Measurements from ENCODE around the gene OLFML2A.

GRCh38 chr9:124766326-124766725, 10.6 kb upstream of the OLFML2A start:
- no peak for TF ChIP-seq CTCF (IDR thresholded peaks at IDR 0.05; ENCODE audit: low read depth, low read length)
- TF ChIP-seq EZH2phosphoT487 (IDR thresholded peaks at IDR 0.05; ENCODE audit: low read depth): no peak
